ENCODE results near the gene HHATL.
"Not testable (repeated sequence)": the region's sequence is repeated elsewhere in the genome, so short reads cannot be mapped to it uniquely, and the experiment has no call there.

The HHATL gene

GRCh38 chr3:42733501-42734262 is 31.1 kb upstream of the HHATL start:
- DNase-seq (ENCODE audit: low read depth, low spot score), result no peak

GRCh38 chr3:42732829-42733459 is 30.3 kb upstream of the HHATL start:
- DNase-seq (ENCODE audit: low read depth, low spot score), result no peak

GRCh38 chr3:42732196-42732828 is 29.7 kb upstream of the HHATL start:
- no peak for DNase-seq (ENCODE audit: low read depth, low spot score)

- no peak for DNase-seq (ENCODE audit: low read depth, low spot score)
Observed at GRCh38 chr3:42731476-42732195, 29.0 kb upstream of the HHATL start.

GRCh38 chr3:42730706-42731420 is 28.3 kb upstream of the HHATL start:
- DNase-seq (ENCODE audit: low read depth, low spot score), result no peak

GRCh38 chr3:42730294-42730693 is 27.7 kb upstream of the HHATL start:
- no peak for DNase-seq (ENCODE audit: low read depth, low spot score)

- DNase-seq (ENCODE audit: low read depth, low spot score), result no peak
Observed at GRCh38 chr3:42729404-42730145, 27.0 kb upstream of the HHATL start.

- DNase-seq (ENCODE audit: low read depth, low spot score), result no peak
Observed at GRCh38 chr3:42728668-42729364, 26.2 kb upstream of the HHATL start.

GRCh38 chr3:42728056-42728455 is 25.5 kb upstream of the HHATL start:
- DNase-seq (ENCODE audit: low read depth, low spot score), result no peak

GRCh38 chr3:42725454-42725853 is 22.9 kb upstream of the HHATL start:
- DNase-seq (ENCODE audit: low read depth, low spot score), result no peak

GRCh38 chr3:42723219-42723618 is 20.6 kb upstream of the HHATL start:
- no peak for DNase-seq (ENCODE audit: low read depth, low spot score)

GRCh38 chr3:42722442-42722841 is 19.8 kb upstream of the HHATL start:
- not testable (repeated sequence) for DNase-seq (ENCODE audit: low read depth, low spot score)

- DNase-seq (ENCODE audit: low read depth, low spot score), result no peak
Observed at GRCh38 chr3:42721690-42722089, 19.1 kb upstream of the HHATL start.

- DNase-seq (ENCODE audit: low read depth, low spot score), result no peak
Observed at GRCh38 chr3:42720126-42720525, 17.5 kb upstream of the HHATL start.

GRCh38 chr3:42719002-42719401 is 16.4 kb upstream of the HHATL start:
- DNase-seq (ENCODE audit: low read depth, low spot score), result no peak

- DNase-seq (ENCODE audit: low read depth, low spot score), result no peak
Observed at GRCh38 chr3:42718338-42718737, 15.7 kb upstream of the HHATL start.

- no peak for DNase-seq (ENCODE audit: low read depth, low spot score)
Observed at GRCh38 chr3:42717306-42717705, 14.7 kb upstream of the HHATL start.

- no peak for DNase-seq (ENCODE audit: low read depth, low spot score)
Observed at GRCh38 chr3:42714171-42714852, 11.7 kb upstream of the HHATL start.

GRCh38 chr3:42713747-42714146 is 11.1 kb upstream of the HHATL start:
- DNase-seq (ENCODE audit: low read depth, low spot score), result no peak
